ENCODE data around the gene C12orf60. TPM values are rescaled to one million over a fixed set of nuclear protein-coding genes. Genes with fewer than 3 reads are reported as not detected.

Gene C12orf60
- total and polyA plus RNA-seq, 2 experiments from 2014 or later = 1.0 to 1.7 TPM

DNA sequence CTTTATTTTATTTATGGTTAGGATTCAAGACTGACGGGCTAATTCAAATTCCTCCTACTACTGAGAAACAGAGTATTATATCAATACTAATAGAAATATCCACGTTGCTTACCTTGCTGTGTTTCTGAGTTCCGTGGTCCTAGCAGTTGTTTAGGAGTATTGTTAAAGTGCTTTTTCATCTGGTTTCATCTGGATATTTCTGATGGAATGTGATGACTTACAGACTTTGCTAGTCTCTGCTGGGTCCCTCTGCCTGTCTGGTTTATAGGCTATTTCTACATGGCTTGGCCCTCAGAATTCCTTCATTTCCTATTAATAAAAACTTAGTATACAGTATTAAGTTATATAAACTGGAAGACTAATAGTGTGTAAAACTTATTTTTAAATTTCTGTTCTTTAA is 10.5 kb downstream of the C12orf60 start, which contains the start of gene SMCO3:
SMCO3 (minus strand) TSS at position 169 of the 400 bp plus-strand sequence. CDS start 7,502 bp downstream, outside the sequence.
- no peak for DNase-seq (ENCODE audit: low read depth in 1 of 2, low spot score in 1 of 2)
- Histone ChIP-seq H3K4me1 (ENCODE audit: low read depth) (peaks cover 11% of the 10 kb centered on the region), H3K9me3 (ENCODE audit: low read depth) (no peaks in the 10 kb centered on the region), H3K36me3 (no peaks in the 10 kb centered on the region), H3K27ac (no peak within 1 kb of the TSS), H3K4me3 (no peak within 1 kb of the TSS), H3K27me3 (no peaks in the 10 kb centered on the region)
- TF ChIP-seq, protein P1, sequence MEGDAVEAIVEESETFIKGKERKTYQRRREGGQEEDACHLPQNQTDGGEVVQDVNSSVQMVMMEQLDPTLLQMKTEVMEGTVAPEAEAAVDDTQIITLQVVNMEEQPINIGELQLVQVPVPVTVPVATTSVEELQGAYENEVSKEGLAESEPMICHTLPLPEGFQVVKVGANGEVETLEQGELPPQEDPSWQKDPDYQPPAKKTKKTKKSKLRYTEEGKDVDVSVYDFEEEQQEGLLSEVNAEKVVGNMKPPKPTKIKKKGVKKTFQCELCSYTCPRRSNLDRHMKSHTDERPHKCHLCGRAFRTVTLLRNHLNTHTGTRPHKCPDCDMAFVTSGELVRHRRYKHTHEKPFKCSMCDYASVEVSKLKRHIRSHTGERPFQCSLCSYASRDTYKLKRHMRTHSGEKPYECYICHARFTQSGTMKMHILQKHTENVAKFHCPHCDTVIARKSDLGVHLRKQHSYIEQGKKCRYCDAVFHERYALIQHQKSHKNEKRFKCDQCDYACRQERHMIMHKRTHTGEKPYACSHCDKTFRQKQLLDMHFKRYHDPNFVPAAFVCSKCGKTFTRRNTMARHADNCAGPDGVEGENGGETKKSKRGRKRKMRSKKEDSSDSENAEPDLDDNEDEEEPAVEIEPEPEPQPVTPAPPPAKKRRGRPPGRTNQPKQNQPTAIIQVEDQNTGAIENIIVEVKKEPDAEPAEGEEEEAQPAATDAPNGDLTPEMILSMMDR (IDR thresholded peaks at IDR 0.05; ENCODE audit: low read depth, low read length) = no peak

DNA sequence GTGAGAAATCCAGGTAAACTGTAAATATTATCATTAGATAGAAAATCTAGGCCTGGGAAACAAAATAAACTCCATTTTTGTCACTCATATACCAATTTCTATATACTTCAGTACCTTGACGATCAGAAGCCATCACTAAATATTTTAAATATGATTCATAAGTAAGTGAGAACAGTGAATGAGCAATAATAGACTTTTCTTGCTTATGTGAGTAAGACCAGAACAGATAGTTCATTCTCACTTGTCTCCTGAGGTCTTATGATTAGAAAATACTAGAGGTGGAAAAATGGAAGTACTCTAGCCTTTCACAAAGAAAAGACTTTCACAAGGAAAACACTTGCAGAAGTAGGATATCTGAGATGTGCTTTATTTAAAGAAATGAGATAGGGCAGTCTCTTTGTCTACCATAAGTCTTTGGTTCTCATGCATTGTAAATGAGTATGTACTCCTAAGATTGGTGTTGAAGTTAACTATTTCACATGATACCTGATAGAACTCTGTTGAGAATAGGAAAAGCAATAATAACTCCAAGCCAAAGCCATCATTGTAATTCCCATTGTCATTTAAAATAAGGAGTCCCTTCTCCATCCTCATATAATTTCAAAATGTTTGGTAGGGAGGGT is 20.7 kb downstream of the C12orf60 start:
- Histone ChIP-seq H3K9me3 (ENCODE audit: low read depth) (no peaks in the 10 kb centered on the region), H3K4me1 (ENCODE audit: low read depth) (no peaks in the 10 kb centered on the region), H3K4me3 (no peak overlapping the region), H3K27me3 (no peaks in the 10 kb centered on the region), H3K27ac (no peak overlapping the region), H3K36me3 (no peaks in the 10 kb centered on the region)
- no peak for DNase-seq (ENCODE audit: low read depth in 1 of 2, low spot score in 1 of 2)
- TF ChIP-seq, protein P1 (IDR thresholded peaks at IDR 0.05; ENCODE audit: low read depth, low read length) = no peak

DNA sequence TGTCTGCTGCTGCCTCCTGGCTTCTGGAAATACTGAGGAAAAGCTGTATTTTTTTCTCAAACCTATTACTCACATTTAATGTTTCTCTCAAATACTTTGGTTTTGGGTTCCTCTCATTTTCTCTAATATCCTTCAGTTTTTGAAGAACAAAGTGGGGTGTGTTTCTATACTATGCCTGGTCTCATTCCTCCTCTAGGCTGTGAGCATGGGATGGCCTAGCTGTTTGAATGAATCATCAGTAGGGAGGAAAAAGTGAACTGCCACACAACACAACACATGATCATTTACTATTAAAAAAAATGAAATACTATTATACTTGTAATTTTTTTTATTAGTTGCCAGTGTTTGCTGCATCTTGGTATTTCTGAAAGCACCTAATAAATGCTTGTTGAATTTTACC is 21.8 kb downstream of the C12orf60 start:
- Histone ChIP-seq H3K27me3 (no peaks in the 10 kb centered on the region), H3K36me3 (no peaks in the 10 kb centered on the region), H3K4me3 (no peak overlapping the region), H3K27ac (no peak overlapping the region), H3K4me1 (ENCODE audit: low read depth) (no peaks in the 10 kb centered on the region), H3K9me3 (ENCODE audit: low read depth) (no peaks in the 10 kb centered on the region)
- no peak for DNase-seq (ENCODE audit: low read depth in 1 of 2, low spot score in 1 of 2)
- TF ChIP-seq, protein P1 (IDR thresholded peaks at IDR 0.05; ENCODE audit: low read depth, low read length) = no peak

DNA sequence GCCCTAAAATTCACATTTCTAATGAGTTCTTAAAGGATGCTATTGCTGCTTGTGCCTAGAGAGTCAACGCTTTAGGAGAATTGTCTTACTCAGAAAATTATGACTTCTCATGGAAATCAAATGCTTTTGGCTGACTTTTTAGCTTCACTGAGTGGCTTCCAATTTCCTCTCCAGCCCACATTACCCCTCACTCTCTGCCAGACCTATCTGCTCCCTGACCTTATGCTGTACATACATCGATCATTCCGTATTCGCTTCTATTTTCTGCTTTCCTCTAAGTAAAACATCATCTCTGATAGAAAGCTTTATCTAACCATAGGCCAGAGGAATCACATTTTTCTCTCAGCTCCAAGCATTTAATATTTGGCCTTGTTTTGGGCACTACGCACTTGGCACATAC is 23.0 kb downstream of the C12orf60 start:
- Histone ChIP-seq H3K9me3 (ENCODE audit: low read depth) (no peaks in the 10 kb centered on the region), H3K4me1 (ENCODE audit: low read depth) (no peaks in the 10 kb centered on the region), H3K4me3 (no peak overlapping the region), H3K27me3 (no peaks in the 10 kb centered on the region), H3K27ac (no peak overlapping the region), H3K36me3 (no peaks in the 10 kb centered on the region)
- TF ChIP-seq, protein P1 (IDR thresholded peaks at IDR 0.05; ENCODE audit: low read depth, low read length) = no peak
- no peak for DNase-seq (ENCODE audit: low read depth in 1 of 2, low spot score in 1 of 2)

DNA sequence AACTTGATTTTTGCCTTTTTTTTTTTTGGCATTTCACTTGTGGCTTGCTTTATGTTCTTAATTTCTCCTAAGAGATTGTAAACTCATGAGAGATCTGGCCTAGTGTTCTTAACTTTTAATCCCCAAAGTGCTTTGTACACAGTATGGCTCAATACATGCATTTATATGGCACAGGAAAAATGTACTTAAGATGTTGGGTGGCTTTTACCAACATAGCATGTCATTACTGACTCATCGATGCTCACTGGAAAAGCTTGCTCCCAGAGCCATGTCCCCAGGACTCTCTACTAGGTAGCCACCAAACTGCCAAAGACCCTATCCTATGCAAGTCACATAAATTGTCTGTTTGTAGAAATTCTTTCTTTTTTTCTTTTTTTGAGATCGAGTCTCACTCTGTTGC is 23.6 kb downstream of the C12orf60 start:
- no peaks in the 10 kb centered on the region for H3K4me1 ChIP-seq (ENCODE audit: low read depth)
- no peak overlapping the region for H3K4me3 ChIP-seq
- H3K27me3 ChIP-seq = no peaks in the 10 kb centered on the region
- no peak for DNase-seq (ENCODE audit: low read depth in 1 of 2, low spot score in 1 of 2)
- no peaks in the 10 kb centered on the region for H3K36me3 ChIP-seq
- H3K27ac ChIP-seq = no peak overlapping the region
- no peaks in the 10 kb centered on the region for H3K9me3 ChIP-seq (ENCODE audit: low read depth)
- TF ChIP-seq, protein P1 (IDR thresholded peaks at IDR 0.05; ENCODE audit: low read depth, low read length) = no peak
